GM08714 (cell line): Measurements from ENCODE around the gene HSPA1A.
"Not testable (repeated sequence)": the region's sequence is repeated elsewhere in the genome, so short reads cannot be mapped to it uniquely, and the experiment has no call there.

Experiments used
- H3K4me3 ChIP-seq: fragments of 200-500 bp; sonication (Bioruptor generic); 2 replicates; pipeline ENCODE4 v1.5.1; 2014; ENCODE audit warnings: mild to moderate bottlenecking, low read length, inconsistent platforms
- ZNF274 ChIP-seq: IDR thresholded peaks from 2 replicates; pipeline ENCODE4 v1.6.1; 2012; ENCODE audit warnings: mild to moderate bottlenecking, low read depth, low read length

The HSPA1A gene

GRCh38 chr6:31819871-31820299 is 4.5 kb downstream of the HSPA1A start:
- no peak overlapping the region for H3K4me3 ChIP-seq
- TF ChIP-seq ZNF274 = no peak

GRCh38 chr6:31820399-31820798 is 5.1 kb downstream of the HSPA1A start:
- not testable (repeated sequence) for H3K4me3 ChIP-seq

- no peak for TF ChIP-seq ZNF274
- peak overlapping the region; percentile 67; the same call in 1 of the 2 replicates for H3K4me3 ChIP-seq
Measured at GRCh38 chr6:31821301-31822035, 6.1 kb downstream of the HSPA1A start.

- no peak for TF ChIP-seq ZNF274
- peak overlapping the region; percentile 67 for H3K4me3 ChIP-seq
Measured at GRCh38 chr6:31822036-31822821, 6.9 kb downstream of the HSPA1A start.

- not testable (repeated sequence) for H3K4me3 ChIP-seq
Measured at GRCh38 chr6:31823592-31824196, 8.4 kb downstream of the HSPA1A start.

GRCh38 chr6:31825553-31825952 is 10.2 kb downstream of the HSPA1A start:
- no peak for TF ChIP-seq ZNF274
- H3K4me3 ChIP-seq = no peak overlapping the region

GRCh38 chr6:31826793-31827285 is 11.5 kb downstream of the HSPA1A start:
- peak overlapping the region; percentile 75 for H3K4me3 ChIP-seq
- TF ChIP-seq ZNF274 = no peak

GRCh38 chr6:31827286-31828079 is 12.1 kb downstream of the HSPA1A start, which contains the start of gene HSPA1B:
TSS of gene HSPA1B (plus strand) at chr6:31827738. CDS start at chr6:31827951, 213 bp downstream.
- TF ChIP-seq ZNF274 = no peak
- peak within 1 kb of the TSS; percentile 75 for H3K4me3 ChIP-seq

GRCh38 chr6:31829633-31830283 is 14.4 kb downstream of the HSPA1A start:
- peak overlapping the region; percentile 86 for H3K4me3 ChIP-seq
- TF ChIP-seq ZNF274 = no peak

- TF ChIP-seq ZNF274 = no peak
- H3K4me3 ChIP-seq = peak overlapping the region; percentile 86
Measured at GRCh38 chr6:31830886-31831335, 15.6 kb downstream of the HSPA1A start.

GRCh38 chr6:31831350-31832215 is 16.2 kb downstream of the HSPA1A start:
- peak overlapping the region; percentile 86; the same call in 1 of the 2 replicates for H3K4me3 ChIP-seq
- TF ChIP-seq ZNF274 = no peak
